H9 (cell line): ENCODE measurements around the gene CPNE2. TPM values are rescaled to one million over a fixed set of nuclear protein-coding genes. Genes with fewer than 3 reads are reported as not detected.

Source experiments
- DNase-seq: peaks from one replicate; pipeline ENCODE4 v3.0.0-alpha.2; 2017
- H2AFZ ChIP-seq: one replicate; pipeline ENCODE4 v1.6.1; 2013; ENCODE audit warnings: mild to moderate bottlenecking, low read length, control low read depth, moderate library complexity
- H2AK5ac ChIP-seq: 2 replicates; pipeline ENCODE4 v1.6.1; 2013; ENCODE audit warnings: low read length, control low read depth, mixed read lengths; ENCODE audit not compliant: insufficient read length
- H2BK120ac ChIP-seq: one replicate; pipeline ENCODE4 v1.6.1; 2013; ENCODE audit warnings: low read depth, mild to moderate bottlenecking, low read length, control low read depth, inconsistent platforms; ENCODE audit not compliant: poor library complexity, severe bottlenecking
- H2BK12ac ChIP-seq: 2 replicates; pipeline ENCODE4 v1.6.1; 2013; ENCODE audit warnings: low read length, control low read depth, mixed read lengths, low read depth; ENCODE audit not compliant: insufficient read length
- H2BK15ac ChIP-seq: 2 replicates; pipeline ENCODE4 v1.6.1; 2013; ENCODE audit warnings: low read depth, low read length, control low read depth
- H2BK20ac ChIP-seq: one replicate; pipeline ENCODE4 v1.6.1; 2013; ENCODE audit warnings: low read depth, mild to moderate bottlenecking, low read length, control low read depth, inconsistent platforms; ENCODE audit not compliant: poor library complexity, severe bottlenecking
- H2BK5ac ChIP-seq: 2 replicates; pipeline ENCODE4 v1.6.1; 2013; ENCODE audit warnings: low read length, control low read depth, mixed read lengths; ENCODE audit not compliant: insufficient read length
- H3K14ac ChIP-seq: 2 replicates; pipeline ENCODE4 v1.6.1; 2013; ENCODE audit warnings: low read length, control low read depth; ENCODE audit not compliant: insufficient read depth
- H3K18ac ChIP-seq: 2 replicates; pipeline ENCODE4 v1.6.1; 2013; ENCODE audit warnings: low read depth, mild to moderate bottlenecking, mixed read lengths, low read length, control low read depth; ENCODE audit not compliant: insufficient read length
- H3K23ac ChIP-seq: 2 replicates; pipeline ENCODE4 v1.6.1; 2013; ENCODE audit warnings: low read length, control low read depth, mixed read lengths, low read depth; ENCODE audit not compliant: insufficient read length
- H3K23me2 ChIP-seq: 2 replicates; pipeline ENCODE4 v1.6.1; 2013; ENCODE audit warnings: low read depth, mild to moderate bottlenecking, mixed read lengths, low read length, control low read depth; ENCODE audit not compliant: insufficient read length, poor library complexity, severe bottlenecking
- H3K27ac ChIP-seq: 2 replicates; pipeline ENCODE4 v1.5.1; 2013; ENCODE audit warnings: low read length, control low read depth, mixed read lengths, low read depth; ENCODE audit not compliant: insufficient read length
- H3K27me3 ChIP-seq: 2 replicates; pipeline ENCODE4 v1.6.1; 2013; ENCODE audit warnings: low read length, control low read depth, inconsistent platforms; ENCODE audit not compliant: insufficient read depth
- H3K4ac ChIP-seq: 2 replicates; pipeline ENCODE4 v1.6.1; 2013; ENCODE audit warnings: low read depth, mild to moderate bottlenecking, control low read depth, inconsistent platforms, low read length, moderate library complexity
- H3K4me1 ChIP-seq: 2 replicates; pipeline ENCODE4 v1.6.1; 2013; ENCODE audit warnings: low read length, control low read depth, inconsistent platforms; ENCODE audit not compliant: insufficient read depth
- H3K4me2 ChIP-seq: 2 replicates; pipeline ENCODE4 v1.6.1; 2013; ENCODE audit warnings: low read length, control low read depth, mixed read lengths; ENCODE audit not compliant: insufficient read length, insufficient read depth
- H3K56ac ChIP-seq: 2 replicates; pipeline ENCODE4 v1.6.1; 2013; ENCODE audit warnings: low read depth, mild to moderate bottlenecking, mixed read lengths, low read length, control low read depth; ENCODE audit not compliant: insufficient read length
- H3K79me1 ChIP-seq: 2 replicates; pipeline ENCODE4 v1.6.1; 2013; ENCODE audit warnings: low read depth, mild to moderate bottlenecking, moderate library complexity, low read length, control low read depth, inconsistent platforms; ENCODE audit not compliant: insufficient read depth, poor library complexity, severe bottlenecking
- H3K79me2 ChIP-seq: 2 replicates; pipeline ENCODE4 v1.6.1; 2013; ENCODE audit warnings: low read length, control low read depth, inconsistent platforms; ENCODE audit not compliant: insufficient read depth
- H3K9ac ChIP-seq: 2 replicates; pipeline ENCODE4 v1.6.1; 2013; ENCODE audit warnings: low read length, control low read depth, mixed read lengths; ENCODE audit not compliant: insufficient read length; ENCODE audit errors: extremely low read depth
- H3K9me3 ChIP-seq: one replicate; pipeline ENCODE4 v1.6.1; 2013; ENCODE audit warnings: low read depth, low read length, inconsistent platforms; ENCODE audit not compliant: control insufficient read depth
- H3T11ph ChIP-seq: one replicate; pipeline ENCODE4 v1.6.1; 2013; ENCODE audit warnings: mild to moderate bottlenecking, low read length, control low read depth, inconsistent platforms
- H4K20me1 ChIP-seq: one replicate; pipeline ENCODE4 v1.6.1; 2013; ENCODE audit not compliant: control insufficient read depth, insufficient read length, insufficient read depth
- H4K5ac ChIP-seq: 2 replicates; pipeline ENCODE4 v1.6.1; 2013; ENCODE audit warnings: low read depth, mild to moderate bottlenecking, mixed read lengths, low read length, control low read depth; ENCODE audit not compliant: insufficient read length
- H4K8ac ChIP-seq: replicated peaks from 2 replicates; pipeline ENCODE4 v1.6.1; 2013; ENCODE audit warnings: low read length, control low read depth, mixed read lengths, low read depth; ENCODE audit not compliant: insufficient read length
- H4K91ac ChIP-seq: 2 replicates; pipeline ENCODE4 v1.6.1; 2013; ENCODE audit warnings: low read depth, mild to moderate bottlenecking, moderate library complexity, mixed read lengths, low read length, control low read depth; ENCODE audit not compliant: insufficient read length
- H3K27ac Mint-ChIP-seq, 3 experiments: 2 replicates in 2 of 3; 3 replicates in 1 of 3; pipeline ENCODE4 v1.8.0; 2020 to 2021; ENCODE audit warnings: mixed read lengths in 3 of 3, mild to moderate bottlenecking in 1 of 3, moderate library complexity in 1 of 3
- H3K27me3 Mint-ChIP-seq: 2 replicates; pipeline ENCODE4 v1.8.0; 2021; ENCODE audit warnings: low read depth, mild to moderate bottlenecking, moderate library complexity, mixed read lengths
- H3K36me3 Mint-ChIP-seq, 3 experiments: 2 replicates in 2 of 3; 3 replicates in 1 of 3; pipeline ENCODE4 v1.8.0; 2020 to 2021; ENCODE audit warnings: low read depth in 3 of 3, mixed read lengths in 3 of 3; ENCODE audit not compliant: insufficient read depth in 1 of 3
- H3K4me1 Mint-ChIP-seq, 2 experiments: 2 replicates each; pipeline ENCODE4 v1.8.0; 2020; ENCODE audit warnings: mixed read lengths in 2 of 2
- H3K4me3 Mint-ChIP-seq, 2 experiments: 2 replicates in 1 of 2; 3 replicates in 1 of 2; pipeline ENCODE4 v1.8.0; 2020 to 2021; ENCODE audit warnings: mild to moderate bottlenecking in 2 of 2, mixed read lengths in 2 of 2, moderate library complexity in 1 of 2
- H3K9me3 Mint-ChIP-seq, 2 experiments: 2 replicates in 1 of 2; 3 replicates in 1 of 2; pipeline ENCODE4 v1.8.0; 2020; ENCODE audit warnings: mild to moderate bottlenecking in 2 of 2, mixed read lengths in 2 of 2, moderate library complexity in 1 of 2
- WGBS: extraction: QIAGEN DNeasy Blood & Tissue Kit; methylation state at CpG from one replicate; pipeline ENCODE4 v1.1.7; 2013; ENCODE audit warnings: missing lambda C conversion rate, low lambda C conversion rate, mixed read lengths; ENCODE audit not compliant: insufficient read length; ENCODE audit errors: extremely low coverage; 5-methylcytosine and 5-hydroxymethylcytosine counted together
- total RNA-seq: library from RNA; stranded (reverse); gene quantifications from 2 replicates; pipeline ENCODE4 v1.2.1, GENCODE V29; 2021
- TF ChIP-seq, protein P1 (sequence below): fragments of 200-600 bp; sonication (generic); conservative IDR thresholded peaks from 3 replicates; pipeline ENCODE4 v1.8.0; 2021; ENCODE audit warnings: antibody characterized with exemption, mild to moderate bottlenecking

CPNE2 gene
- total RNA-seq, 1 experiment from 2014 or later = 8.0 TPM

DNA sequence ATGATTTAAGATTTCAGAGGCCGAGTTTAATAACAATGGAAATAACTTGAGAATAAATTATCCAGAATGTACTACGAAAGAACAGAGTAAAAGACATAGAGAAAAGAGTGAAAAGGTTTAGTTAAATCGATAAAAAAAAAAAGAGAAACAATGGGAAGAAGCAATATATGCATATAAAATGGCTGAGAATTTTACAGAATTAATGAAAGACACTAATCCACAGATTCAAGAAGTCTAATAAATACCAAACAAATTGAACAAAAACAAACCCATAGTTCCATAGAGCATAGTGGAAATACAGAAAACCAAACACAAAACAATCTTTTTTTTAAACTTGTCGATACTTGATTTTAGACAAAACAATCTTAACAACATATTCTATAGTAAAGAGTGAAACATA is 91.7 kb downstream of the CPNE2 start:
- Histone ChIP-seq H2BK120ac (no peak overlapping the region), H3K4me1 (peaks cover 2% of the 10 kb centered on the region; the same call in 1 of the 2 replicates), H4K5ac (no peak overlapping the region), H3K23ac (no peak overlapping the region), H3K14ac (no peak overlapping the region), H4K8ac (no peak overlapping the region), H3T11ph (no peak overlapping the region), H4K20me1 (no peaks in the 10 kb centered on the region), H3K4ac (no peak overlapping the region), H3K79me1 (peaks cover 4% of the 10 kb centered on the region), H2BK12ac (no peak overlapping the region), H3K27me3 (no peaks in the 10 kb centered on the region), H4K91ac (no peak overlapping the region), H2BK20ac (no peak overlapping the region), H3K56ac (no peak overlapping the region), H3K23me2 (peaks cover 14% of the 10 kb centered on the region), H2AFZ (no peak overlapping the region), H2BK5ac (no peak overlapping the region), H2AK5ac (no peak overlapping the region), H3K9ac (no peak overlapping the region), H2BK15ac (no peak overlapping the region), H3K4me2 (no peak overlapping the region), H3K9me3 (no peaks in the 10 kb centered on the region), H3K18ac (no peak overlapping the region), H3K79me2 (peaks cover 18% of the 10 kb centered on the region), H3K27ac (no peak overlapping the region)
- Mint-ChIP-seq H3K36me3 (peaks cover 0 to 4% (median 0%) of the 10 kb centered on the region in 3 experiments; a peak in 4 of 7 replicates), H3K27ac (no peak overlapping the region), H3K4me1 (peaks cover 45 to 49% of the 10 kb centered on the region in 2 experiments), H3K9me3 (no peaks in the 10 kb centered on the region; a peak in 1 of 5 replicates), H3K4me3 (peak overlapping the region; percentile 98 to 99), H3K27me3 (no peaks in the 10 kb centered on the region)
- 100% methylated on average over 2 of the region's 4 CpGs for WGBS
- no peak for DNase-seq
- TF ChIP-seq, protein P1, sequence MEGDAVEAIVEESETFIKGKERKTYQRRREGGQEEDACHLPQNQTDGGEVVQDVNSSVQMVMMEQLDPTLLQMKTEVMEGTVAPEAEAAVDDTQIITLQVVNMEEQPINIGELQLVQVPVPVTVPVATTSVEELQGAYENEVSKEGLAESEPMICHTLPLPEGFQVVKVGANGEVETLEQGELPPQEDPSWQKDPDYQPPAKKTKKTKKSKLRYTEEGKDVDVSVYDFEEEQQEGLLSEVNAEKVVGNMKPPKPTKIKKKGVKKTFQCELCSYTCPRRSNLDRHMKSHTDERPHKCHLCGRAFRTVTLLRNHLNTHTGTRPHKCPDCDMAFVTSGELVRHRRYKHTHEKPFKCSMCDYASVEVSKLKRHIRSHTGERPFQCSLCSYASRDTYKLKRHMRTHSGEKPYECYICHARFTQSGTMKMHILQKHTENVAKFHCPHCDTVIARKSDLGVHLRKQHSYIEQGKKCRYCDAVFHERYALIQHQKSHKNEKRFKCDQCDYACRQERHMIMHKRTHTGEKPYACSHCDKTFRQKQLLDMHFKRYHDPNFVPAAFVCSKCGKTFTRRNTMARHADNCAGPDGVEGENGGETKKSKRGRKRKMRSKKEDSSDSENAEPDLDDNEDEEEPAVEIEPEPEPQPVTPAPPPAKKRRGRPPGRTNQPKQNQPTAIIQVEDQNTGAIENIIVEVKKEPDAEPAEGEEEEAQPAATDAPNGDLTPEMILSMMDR = no peak
